Suppressor macrophage (primary cell): ENCODE measurements around the gene CHMP6.

Source experiments
- DNase-seq, 4 experiments: peaks; one replicate each; pipeline ENCODE4 v3.0.0-alpha.2; 2020 to 2022

Gene CHMP6

DNA sequence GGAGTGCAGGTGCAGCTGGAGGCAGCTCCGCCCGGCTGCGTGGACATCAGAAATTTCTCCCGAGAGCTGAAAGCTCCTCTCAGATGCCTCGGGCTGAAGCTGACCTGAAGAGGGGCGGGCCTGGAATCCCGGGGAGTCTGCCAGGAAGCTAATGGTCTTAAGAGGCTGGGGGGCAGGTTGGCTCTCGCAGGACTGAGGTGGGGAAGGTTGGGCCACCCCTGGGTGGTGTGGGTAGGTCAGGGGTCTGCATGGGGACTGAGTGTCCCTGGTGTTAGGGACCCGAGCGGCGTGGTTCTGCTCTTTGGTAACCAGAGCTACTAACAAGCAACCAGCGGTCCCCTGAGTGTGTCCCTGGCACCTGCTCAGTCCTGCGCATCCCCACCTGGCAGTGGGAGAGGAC, 3.5 kb downstream of the CHMP6 start:
- no peak for DNase-seq

DNA sequence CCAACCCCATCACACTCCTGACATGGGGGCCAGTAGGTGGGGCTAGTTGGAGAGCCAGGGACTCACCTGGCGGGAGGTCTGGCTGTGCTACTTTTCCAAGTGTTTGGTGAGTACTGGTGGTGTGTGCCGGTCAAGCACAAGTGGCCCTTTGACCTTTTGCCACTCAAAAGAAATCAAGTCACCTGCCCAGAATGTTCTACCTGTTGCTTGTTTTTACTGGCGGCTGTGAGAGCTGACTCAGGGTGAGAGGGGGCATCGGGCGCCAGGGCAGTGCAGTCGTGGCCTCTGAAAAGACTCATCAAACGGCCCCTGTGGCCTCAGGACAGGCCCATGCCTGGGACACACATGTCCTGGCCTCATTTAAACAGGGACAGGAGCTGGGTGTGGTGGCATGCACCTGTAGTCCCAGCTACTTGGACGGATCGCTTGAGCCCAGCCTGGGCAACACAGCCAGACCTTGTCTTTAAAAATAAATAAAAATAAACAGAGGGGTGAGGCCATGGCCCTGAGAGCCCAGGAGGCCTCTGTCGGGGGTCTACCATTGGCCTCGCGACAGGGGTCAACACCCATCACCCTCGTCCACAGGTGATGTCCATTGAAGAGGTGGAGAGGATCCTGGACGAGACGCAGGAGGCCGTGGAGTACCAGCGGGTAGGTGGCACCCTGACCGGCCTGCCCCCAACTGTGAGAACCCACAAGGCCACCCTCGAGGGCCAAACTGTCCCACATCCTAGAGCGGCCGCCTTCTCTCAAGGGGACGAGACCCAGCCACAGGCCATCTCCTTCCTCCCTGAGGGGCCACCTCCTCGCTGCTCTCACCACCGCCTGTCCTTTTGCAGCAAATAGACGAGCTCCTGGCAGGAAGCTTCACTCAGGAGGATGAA, 5.0 kb downstream of the CHMP6 start:
- DNase-seq = no peak

DNA sequence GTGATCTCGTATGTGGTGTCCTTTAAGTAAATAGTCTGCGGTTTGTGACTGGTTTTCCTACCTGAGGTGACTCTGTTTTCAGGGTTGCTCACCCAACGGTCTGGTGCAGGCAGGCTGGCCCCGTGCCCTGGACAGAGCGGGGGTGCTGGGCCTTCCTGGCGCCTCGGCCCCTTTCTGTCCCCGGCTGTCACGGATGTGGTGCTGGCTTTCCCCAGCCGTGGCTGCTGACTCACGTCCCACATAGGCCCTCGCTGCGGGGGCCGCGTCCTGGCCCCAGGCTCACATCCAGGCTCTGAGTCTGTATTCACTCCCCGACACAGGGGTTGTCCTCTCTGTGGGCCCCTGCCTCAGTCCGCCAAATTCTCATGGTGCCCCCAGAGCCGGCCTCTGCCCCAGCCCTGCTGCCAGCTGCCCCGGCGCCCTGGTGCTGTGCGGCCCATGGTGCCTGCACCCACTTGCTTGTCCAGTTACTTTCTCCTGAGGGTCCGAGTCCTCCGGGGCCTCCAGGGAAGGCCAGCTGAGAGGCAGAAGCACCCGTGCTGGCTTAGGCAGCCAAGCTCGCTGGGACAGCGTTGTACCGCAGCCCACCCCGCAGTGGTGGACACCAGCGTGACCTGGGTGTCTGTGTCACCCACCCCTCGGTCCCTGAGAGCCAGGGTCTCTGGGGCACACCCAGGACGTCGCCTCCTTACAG, 5.9 kb downstream of the CHMP6 start:
- DNase-seq = no peak

GRCh38 chr17:80998118-80998747, 6.6 kb downstream of the CHMP6 start:
- no peak for DNase-seq

DNA sequence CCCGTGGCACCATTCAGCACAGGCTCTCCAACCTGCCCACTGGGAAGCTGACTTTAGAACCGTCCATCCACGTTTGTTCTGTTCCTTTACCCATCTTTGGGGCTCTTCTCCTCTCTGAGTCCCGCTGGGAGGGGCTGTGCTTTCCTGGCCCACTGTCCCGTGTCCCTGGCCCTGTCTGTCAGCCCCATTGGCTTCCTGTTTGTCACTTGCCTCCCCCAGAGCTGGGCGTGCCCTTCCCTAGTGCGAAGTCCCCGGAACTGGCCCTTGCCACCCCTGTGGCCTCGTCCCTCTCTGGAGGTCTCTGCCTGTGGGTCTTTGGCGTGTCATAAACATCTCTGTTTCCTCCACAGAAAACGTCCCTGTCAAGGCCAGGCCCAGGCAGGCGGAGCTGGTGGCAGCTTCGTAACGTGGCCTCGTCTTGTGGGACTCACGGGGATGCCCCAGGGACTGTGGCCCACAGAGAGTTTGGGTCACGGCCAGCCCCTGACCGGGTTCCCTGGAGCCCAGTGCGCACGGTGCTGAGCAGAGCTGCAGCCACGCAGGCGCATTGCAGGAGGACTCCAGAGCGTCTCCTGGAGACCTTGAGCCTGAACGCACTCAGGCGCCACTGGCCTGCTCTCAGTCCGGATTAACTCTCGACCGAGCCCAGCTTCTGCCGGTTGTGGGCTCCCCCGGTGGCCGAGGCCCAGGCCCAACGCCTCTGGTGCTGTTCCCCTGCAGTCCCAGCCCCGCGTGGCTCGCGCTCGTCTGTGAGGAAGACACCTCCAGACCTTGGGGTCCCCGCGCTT, 7.3 kb downstream of the CHMP6 start:
- no peak for DNase-seq

DNA sequence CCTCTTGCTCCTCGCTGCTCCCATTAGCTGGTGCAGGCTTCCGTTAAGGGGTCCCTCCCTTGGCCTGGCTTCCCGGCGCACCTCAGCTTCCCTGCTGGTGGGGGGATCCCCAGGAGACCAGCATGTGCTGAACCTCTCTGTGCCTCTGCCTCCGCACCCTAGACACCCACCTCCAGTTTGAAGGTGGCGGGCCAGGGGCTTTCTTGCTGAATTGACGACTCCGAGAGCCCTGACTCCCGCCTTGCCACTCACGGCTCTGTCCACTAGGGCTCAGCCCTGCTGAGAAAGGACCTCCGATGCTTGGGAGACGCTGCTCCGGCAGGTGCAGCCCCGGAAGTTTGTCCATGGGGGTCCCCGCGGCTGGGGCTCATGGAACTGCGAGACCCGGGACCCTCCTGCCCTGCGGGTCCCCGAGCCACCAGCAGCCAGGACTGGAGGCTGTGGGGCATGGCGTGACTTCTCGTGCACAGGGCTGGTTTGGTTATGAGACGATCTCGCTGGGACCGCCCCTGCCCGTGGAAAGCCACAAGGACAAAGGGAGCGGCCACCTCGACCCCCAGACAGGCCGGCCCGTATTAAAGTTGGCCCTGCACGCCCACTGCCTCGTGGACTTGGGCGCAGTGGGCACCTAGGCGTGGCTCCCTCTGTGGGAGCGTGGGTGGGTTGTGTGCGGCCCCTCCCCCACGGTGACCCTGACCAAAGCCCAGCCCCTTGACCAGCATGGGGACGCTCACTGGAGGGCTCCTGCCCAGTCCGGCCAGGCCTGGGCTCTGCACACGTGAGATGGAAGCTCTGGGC, 8.1 kb downstream of the CHMP6 start:
- DNase-seq = no peak

GRCh38 chr17:81000334-81000630, 8.6 kb downstream of the CHMP6 start:
- DNase-seq = no peak

DNA sequence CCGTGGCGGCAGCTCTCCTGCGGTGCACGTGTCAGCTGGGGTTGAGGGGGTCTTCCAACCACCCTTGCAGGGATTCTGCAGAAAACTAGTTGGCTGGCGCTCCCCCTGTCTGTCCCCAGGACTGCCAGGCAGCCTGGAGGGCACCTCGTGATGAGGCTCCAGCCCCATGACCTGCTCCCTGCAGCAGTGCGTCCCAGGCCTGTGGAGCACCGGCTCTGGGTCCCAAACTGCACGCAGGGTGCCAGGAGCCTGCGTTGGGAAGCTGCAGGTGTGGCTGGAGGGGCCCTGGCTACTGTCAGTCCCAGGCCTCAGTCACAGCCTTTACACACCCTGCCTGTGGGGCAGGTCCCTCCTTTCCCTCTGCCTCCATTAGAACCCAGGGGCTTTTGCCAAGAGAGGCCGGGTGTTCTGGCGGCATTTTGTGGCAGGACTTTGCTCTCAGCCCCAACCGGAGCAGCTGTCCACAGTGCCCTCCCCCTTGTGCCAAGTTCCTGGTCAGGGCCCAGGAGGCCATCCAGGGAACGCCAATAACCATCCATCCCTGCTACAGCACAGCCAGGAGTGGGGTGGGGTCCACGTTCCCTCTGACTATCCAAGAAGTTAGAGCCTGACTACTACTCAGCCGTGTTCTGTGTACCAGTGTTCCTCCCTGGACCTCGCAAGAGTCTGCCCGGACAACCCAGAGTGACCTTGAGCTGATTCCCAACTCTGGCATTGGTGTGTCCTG, 9.2 kb downstream of the CHMP6 start:
- no peak for DNase-seq

- DNase-seq = no peak
These were observed 10.4 kb downstream of the CHMP6 start for GRCh38 chr17:81002013-81002384.

DNA sequence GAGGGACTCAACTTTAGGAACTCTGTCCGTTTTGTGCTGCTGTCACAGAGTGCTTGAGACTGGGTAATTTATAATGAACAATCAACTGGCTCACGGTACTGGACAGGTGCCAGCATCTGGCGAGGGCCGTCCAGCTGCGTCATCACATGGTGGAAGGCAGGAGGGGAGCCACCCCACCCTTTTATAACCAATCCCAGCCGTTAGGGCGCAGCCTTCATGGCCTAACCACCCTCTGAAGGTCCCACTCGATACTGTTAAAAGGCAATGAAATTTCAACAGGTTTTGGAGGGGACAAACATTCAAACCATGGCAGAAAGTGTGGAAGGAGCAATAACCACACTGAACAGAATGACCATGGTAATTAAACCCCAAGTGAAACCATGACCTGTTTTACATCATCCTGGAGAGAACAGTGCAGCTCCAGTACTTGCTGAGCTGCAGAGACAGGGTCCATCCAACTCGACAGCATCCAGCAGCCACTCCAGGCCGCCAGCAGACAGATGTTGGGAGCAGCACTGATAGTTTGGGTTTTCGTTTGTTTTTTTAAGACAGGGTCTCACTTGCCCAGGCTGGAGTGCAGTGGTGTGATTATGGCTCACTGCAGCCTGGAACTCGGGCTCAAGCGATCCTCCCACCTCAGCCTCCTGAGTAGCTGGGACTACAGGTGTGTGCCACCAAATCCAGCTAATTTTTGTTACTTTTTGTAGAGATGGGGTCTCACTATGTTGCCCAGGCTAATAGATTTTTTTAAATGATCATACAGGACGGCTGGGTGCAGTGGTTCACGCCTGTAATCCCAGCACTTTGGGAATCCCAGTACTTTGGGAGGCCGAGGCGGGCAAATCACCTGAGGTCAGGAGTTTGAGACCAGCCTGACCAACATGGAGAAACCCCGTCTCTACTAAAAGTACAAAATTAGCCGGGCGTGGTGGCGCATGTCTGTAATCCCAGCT, 11.0 kb downstream of the CHMP6 start:
- DNase-seq = no peak

DNA sequence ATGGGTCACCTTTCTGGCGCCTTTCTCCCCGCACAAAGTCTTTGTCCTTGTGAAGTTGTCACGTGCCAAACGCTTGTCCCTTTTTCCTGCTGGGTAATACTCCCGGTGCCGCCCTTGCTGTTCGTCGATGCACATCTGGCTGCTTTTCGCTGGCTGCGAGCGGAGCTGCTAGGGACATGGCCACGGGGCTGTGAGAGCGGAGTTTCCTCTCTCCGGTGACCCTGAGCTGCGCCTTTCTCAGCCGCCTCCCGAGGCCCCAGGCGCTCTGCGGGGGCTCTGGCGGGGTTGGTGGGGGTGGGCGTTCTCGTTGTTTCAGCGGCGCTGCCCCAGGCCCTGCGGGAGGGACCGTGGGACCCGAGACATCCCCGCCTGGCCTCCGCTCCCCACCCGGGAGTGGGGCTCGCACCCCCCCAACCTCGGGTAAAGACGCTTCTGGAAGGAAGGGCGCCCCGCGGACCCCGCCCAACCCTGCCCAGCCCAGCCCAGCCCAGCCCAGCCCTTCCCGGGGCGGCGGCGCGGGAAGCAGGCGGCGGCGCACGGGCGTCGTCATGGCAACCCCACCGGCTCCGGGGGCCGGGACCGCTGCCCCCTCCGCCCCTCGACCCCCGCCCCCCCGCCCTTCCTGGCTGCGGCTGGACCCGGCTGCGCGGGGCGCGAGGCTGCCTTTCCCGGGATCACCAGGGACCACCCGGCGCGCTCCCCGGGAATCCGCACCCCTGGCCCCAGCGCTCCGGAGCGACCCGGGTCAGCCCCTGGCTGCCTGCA, 12.3 kb downstream of the CHMP6 start:
- DNase-seq = peak in 3 of 4 experiments; percentile 13 to 47 (median 45)

DNA sequence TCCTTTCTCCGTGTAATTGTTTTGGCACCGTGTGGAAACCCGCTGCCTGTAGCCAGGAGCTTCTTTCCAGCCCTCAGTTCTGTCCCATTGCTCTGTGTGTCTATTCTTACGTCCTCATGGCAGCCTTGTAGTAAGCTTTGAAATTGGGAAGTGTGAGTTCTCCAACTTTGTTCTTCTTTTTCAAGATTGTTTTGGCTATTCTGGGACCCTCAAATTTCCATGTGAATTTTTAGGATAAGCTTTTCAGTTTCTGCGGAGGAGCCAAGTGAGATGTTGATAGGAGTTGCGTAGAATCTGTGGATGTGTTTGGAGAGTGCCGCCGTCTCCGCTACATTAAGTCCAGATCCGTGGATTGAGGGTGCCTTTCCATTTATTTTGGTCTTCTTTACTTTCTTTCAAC, 15.2 kb downstream of the CHMP6 start:
- DNase-seq = peak in 2 of 4 experiments; percentile 26 to 46

DNA sequence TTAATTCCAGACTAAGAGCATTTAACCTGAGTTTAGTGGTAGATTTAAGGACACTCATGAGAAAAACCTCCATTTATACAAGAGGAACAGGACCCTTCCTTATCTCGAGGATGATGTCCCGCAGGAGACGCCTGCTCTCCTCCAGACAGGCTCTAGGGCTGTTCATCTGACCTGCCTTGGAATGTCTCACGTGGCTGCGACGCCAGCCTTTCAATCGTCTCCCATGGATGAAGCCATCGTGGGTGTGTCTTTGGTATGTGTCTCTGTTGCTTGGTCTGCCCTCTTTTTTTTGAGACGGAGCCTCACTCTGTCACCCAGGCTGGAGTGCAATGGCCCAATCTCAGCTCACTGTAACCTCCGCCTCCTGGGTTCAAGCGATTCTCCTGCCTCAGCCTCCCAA, 16.5 kb downstream of the CHMP6 start:
- DNase-seq = no peak

DNA sequence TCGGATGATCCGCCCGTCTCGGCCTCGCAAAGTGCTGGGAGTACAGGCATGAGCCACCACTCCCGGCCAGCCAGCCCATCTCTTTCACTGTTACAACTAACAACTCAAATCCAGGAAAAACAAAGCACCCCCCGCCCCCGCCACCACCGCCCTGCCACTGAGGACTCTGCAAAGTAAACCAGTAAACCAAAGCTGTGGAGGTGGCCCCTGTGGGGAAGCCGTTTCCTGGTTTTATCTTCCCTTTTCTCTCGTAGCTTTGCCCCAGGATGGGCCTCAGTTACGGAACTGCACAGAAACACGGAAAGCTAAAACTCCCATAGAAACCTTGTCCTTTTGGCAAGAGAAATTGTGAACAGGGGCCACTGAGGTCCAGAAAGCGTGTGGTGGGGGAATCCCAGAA, 17.5 kb downstream of the CHMP6 start:
- DNase-seq = peak; percentile 45 to 75 (median 67)

DNA sequence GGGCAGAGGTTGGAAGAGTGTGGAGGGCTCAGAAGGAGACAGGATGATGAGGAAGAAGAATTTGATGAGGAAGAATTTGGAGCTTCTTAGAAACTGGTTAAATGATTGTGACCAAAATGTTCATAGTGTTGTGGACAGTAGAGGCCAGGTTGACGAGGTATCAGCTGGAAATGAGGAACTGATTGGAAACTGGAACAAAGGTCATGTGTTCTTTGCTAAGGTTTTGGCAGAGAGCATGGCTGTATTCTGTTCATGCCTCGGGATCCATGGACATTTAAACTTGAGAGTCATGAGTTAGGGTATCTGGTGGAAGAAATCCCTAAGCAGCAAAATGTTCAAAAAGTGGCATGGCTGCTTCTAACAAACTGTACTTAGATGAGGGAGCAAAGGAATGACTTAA, 19.3 kb downstream of the CHMP6 start:
- no peak for DNase-seq

DNA sequence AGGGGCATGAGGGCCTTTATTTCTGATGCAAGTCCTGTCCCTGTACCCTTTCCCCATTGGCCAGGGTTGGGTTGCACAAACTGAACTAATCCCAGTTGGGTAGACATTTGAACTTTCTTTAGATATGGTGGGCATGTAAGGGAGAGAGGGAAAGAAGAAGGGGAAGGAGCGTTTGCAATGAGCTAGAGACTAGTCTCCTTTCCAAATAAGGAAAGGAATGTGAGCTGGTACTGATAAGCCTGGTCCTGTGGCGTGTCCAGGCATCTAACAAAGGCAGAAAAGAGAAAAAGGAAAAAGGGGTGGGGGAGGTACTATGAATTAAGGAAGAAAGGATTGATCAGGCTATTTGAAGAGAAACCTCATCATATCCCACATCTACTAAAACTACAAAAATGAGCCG, 20.3 kb downstream of the CHMP6 start:
- no peak for DNase-seq

- no peak for DNase-seq
These were observed 21.2 kb downstream of the CHMP6 start for GRCh38 chr17:81012574-81013447.

GRCh38 chr17:81013642-81014041, 22.0 kb downstream of the CHMP6 start:
- DNase-seq = no peak
